Measurements from ENCODE around the gene ADGRL2. TPM values are rescaled to one million over a fixed set of nuclear protein-coding genes. Genes with fewer than 3 reads are reported as not detected.
A peak's percentile ranks its signal among the peaks of the same experiment; 100 is the strongest.

ADGRL2 gene
- total RNA-seq, 4 donors from 2014 or later = 24.4 to 57.1 (median 45.4) TPM

DNA sequence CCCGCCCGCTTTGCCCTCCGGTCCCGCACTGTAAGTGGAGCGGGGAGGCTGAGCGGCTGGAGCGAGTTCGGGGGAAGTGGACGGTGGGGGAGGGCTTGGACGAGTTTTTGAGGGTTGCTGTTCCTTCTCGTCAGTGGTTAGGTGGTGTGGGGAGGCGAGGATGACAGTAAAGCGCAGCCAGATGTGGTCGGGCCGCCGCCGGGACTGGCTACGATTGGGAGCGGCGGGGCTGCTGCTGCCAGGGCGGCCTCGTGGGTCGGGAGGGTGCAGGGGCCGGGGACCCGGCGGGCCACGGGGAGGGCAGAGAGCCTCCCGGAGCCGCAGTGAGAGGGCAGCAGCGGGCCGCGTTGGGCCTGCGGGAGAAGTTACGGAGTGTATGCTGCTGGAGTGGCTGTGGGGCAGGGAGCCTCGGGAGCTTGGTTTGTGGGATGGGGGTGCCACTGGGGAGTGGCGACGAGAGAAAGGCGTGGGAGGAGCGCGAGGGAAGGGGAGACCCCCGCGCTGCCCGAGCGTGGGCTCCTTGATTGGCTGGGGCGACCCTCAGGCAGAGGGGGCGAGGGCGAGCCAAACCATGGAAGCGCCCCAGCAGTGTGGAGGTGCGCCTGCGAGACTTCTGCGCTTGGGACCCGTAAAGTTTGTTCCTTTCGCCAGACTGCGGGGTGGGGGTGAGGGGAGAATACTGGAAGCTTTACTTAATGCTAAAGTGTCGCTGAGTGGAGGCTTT is 2.1 kb downstream of the ADGRL2 start:
- peak overlapping the region; percentile 89 for H3K4me3 ChIP-seq (ENCODE audit: low read depth, poor library complexity, severe bottlenecking)
- DNase-seq (ENCODE audit: low spot score in 2 of 2) = peak; percentile 30 to 93
- no peak for TF ChIP-seq POLR2A (IDR thresholded peaks at IDR 0.05)
- TF ChIP-seq, protein P1, sequence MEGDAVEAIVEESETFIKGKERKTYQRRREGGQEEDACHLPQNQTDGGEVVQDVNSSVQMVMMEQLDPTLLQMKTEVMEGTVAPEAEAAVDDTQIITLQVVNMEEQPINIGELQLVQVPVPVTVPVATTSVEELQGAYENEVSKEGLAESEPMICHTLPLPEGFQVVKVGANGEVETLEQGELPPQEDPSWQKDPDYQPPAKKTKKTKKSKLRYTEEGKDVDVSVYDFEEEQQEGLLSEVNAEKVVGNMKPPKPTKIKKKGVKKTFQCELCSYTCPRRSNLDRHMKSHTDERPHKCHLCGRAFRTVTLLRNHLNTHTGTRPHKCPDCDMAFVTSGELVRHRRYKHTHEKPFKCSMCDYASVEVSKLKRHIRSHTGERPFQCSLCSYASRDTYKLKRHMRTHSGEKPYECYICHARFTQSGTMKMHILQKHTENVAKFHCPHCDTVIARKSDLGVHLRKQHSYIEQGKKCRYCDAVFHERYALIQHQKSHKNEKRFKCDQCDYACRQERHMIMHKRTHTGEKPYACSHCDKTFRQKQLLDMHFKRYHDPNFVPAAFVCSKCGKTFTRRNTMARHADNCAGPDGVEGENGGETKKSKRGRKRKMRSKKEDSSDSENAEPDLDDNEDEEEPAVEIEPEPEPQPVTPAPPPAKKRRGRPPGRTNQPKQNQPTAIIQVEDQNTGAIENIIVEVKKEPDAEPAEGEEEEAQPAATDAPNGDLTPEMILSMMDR (IDR thresholded peaks at IDR 0.05) = no peak
- intact Hi-C loops (cut with DNase I; ENCODE audit: low total_unique reads) = no loop called here
- 2% methylated on average over 41 to 46 of the region's 55 CpGs for WGBS, 2 donors

DNA sequence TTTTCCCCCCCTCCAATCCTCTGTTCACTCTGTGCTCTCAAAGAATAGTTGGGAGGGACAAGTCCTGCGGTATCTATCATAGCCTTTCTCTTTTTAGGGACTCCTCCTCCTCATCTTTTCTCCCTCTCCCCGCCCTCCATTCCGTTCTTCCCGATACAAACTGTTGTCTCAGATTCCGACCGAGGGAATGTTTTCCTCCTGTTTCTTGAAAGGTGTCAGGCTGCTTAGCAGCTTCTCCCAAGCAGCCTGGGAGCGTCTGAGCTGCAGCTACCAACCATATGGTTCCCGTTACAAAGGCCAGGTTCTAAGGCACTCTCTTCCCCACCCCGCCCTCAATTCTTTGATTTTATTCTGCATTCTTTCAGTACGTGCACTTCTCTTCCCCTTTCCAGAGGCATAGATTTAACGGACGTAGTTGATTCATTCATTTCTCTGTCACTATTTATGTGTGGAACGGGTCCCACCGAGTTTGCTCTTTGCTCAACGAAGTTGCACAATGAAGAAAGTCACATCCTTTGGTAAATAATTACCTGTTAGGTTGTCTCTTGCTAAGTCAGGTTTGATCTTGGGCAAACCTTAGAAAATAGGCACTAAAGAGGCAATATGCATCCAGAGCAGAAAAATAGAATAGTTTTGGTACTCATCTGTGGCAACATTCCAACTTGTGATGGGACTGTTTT is 2.8 kb downstream of the ADGRL2 start:
- H3K4me3 ChIP-seq (ENCODE audit: low read depth, poor library complexity, severe bottlenecking) = peak overlapping the region; percentile 89
- DNase-seq (ENCODE audit: low spot score in 2 of 2) = no peak
- WGBS, 2 donors = 4 to 7% methylated on average over 15 of the region's 15 CpGs
- TF ChIP-seq, protein P1 (IDR thresholded peaks at IDR 0.05) = no peak
- no peak for TF ChIP-seq POLR2A (IDR thresholded peaks at IDR 0.05)
- intact Hi-C loops (cut with DNase I; ENCODE audit: low total_unique reads) = no loop called here

DNA sequence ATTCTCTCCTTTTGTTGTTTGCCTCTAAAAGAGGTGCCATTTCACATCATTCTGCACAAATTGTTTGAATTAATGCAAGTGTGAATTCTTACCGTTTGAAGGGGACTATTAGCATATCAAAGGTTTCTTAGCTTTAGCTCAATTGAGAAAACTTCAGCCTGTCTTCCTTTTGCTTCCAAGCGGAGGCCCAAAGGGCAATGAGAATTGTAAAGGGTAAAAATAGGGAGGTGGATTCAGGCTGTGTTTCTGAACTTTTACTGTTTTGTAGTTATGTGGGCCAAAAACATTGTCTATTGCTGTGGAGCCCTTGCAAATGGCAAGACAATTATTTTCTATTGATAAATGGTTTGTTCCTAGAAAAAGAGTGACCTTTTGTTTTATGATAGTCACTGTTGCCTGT is 3.6 kb downstream of the ADGRL2 start:
- TF ChIP-seq, protein P1 (IDR thresholded peaks at IDR 0.05) = no peak
- no peak for TF ChIP-seq POLR2A (IDR thresholded peaks at IDR 0.05)
- intact Hi-C loops (cut with DNase I; ENCODE audit: low total_unique reads) = no loop called here
- no peak overlapping the region for H3K4me3 ChIP-seq (ENCODE audit: low read depth, poor library complexity, severe bottlenecking)
- WGBS, 2 donors = 47 to 53% methylated on average over 2 of the region's 2 CpGs
- DNase-seq (ENCODE audit: low spot score in 2 of 2) = no peak

DNA sequence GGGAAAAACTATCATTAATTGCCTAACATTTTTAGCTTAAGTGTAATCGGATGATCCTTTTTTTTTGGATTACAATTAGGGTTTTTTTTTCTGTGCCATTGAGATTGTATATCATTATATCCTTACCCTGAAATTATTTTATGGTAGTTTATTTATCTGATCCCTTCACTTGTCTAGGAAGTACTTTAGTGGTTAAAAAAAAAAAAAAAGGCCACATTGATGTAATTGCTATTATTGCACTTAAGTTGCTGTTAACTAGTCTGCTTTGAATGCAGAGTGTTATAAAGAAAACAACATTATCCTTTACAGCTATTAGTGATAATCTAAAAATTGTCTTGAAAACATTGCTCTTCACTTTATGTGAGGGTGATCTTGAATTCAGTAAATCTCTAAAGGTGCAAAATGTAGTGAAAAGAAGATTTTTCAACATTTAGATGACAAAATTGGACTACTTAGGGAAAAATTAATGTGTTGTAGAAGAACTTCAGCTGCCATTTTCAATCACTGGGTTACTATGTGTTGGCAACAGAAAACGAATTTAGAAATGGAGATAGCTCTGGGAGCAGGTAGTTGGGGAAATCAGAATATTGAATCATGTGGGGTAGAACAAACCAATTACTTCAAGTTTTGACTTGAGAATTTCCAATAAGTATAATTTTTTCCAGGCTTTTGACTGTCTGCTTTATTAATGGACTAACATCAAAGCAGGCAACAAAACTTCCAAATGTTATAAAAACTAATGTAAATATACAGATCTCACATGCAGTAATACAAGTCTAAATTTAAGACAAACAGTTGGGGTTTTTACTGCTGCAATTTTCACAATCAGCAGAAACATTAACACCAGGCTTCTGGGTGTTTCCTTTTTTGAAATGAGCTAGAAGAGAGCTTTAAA is 5.0 kb downstream of the ADGRL2 start:
- intact Hi-C loops (cut with DNase I; ENCODE audit: low total_unique reads) = no loop called here
- DNase-seq (ENCODE audit: low spot score in 2 of 2) = no peak
- WGBS, 2 donors = 56 to 64% methylated on average over 2 of the region's 2 CpGs
- TF ChIP-seq, protein P1 (IDR thresholded peaks at IDR 0.05) = no peak
- TF ChIP-seq POLR2A (IDR thresholded peaks at IDR 0.05) = no peak
- H3K4me3 ChIP-seq (ENCODE audit: low read depth, poor library complexity, severe bottlenecking) = no peak overlapping the region

DNA sequence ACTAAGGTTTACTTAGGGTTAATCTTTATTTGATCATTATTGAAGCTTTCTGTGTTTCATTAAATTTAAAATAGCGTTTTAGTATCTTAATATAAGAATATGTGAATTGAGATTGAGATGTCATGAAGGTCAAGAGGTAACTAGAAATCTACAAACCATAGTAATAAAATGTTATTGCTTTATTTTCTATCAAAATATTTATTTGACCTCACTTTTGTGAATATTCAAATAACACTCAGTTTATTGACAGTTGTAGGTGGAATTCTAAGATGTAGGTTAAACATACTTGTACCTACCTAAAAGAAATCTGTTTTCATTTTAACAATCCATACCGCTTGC is 5.7 kb downstream of the ADGRL2 start:
- no peak for DNase-seq (ENCODE audit: low spot score in 2 of 2)
- H3K4me3 ChIP-seq (ENCODE audit: low read depth, poor library complexity, severe bottlenecking) = no peak overlapping the region
- intact Hi-C loops (cut with DNase I; ENCODE audit: low total_unique reads) = no loop called here
- TF ChIP-seq, protein P1 (IDR thresholded peaks at IDR 0.05) = no peak
- no peak for TF ChIP-seq POLR2A (IDR thresholded peaks at IDR 0.05)
- 76 to 83% methylated on average over 2 of the region's 2 CpGs for WGBS, 2 donors

Measured in lower leg skin (tissue), 4 donors.